Measurements from ENCODE around the gene TLN1. TPM values are rescaled to one million over a fixed set of nuclear protein-coding genes. Genes with fewer than 3 reads are reported as not detected.
A peak's percentile ranks its signal among the peaks of the same experiment; 100 is the strongest.

The TLN1 gene
- total RNA-seq, 4 donors from 2014 or later: 888 to 1,583 (median 1,047) TPM

DNA sequence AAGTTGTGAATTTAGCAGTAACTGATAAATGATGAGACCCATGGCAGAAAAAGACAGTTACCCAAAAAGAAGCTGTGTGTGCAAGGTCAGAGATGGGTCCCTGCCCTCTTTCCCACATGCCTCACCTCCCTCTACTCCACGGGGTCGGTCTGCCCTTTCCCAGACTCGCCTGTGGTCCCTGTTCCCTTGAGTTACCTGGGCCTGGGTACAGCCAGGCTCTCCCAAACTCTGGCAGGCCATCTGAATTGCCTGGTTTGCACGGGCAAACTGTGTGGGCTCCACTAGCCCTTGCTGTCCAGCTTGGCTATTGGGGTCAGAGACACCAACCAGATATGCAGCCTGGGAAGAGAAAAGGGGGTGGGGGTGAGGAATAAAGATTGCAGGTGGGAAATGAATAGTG, 23.8 kb downstream of the TLN1 start:
- WGBS, 2 donors (ENCODE audit: low coverage in 1 of 2): no CpG with 5 or more reads among the region's 4 CpGs
- ATAC-seq: no peak
- H3K27ac ChIP-seq: peak overlapping the region in 3 of 4 donors; percentile 96 to 99 (median 98)
- no peaks in the 10 kb centered on the region for H3K27me3 ChIP-seq
- no peaks in the 10 kb centered on the region for H3K4me1 ChIP-seq
- H3K9me3 ChIP-seq: no peaks in the 10 kb centered on the region
- TF ChIP-seq, protein P1, sequence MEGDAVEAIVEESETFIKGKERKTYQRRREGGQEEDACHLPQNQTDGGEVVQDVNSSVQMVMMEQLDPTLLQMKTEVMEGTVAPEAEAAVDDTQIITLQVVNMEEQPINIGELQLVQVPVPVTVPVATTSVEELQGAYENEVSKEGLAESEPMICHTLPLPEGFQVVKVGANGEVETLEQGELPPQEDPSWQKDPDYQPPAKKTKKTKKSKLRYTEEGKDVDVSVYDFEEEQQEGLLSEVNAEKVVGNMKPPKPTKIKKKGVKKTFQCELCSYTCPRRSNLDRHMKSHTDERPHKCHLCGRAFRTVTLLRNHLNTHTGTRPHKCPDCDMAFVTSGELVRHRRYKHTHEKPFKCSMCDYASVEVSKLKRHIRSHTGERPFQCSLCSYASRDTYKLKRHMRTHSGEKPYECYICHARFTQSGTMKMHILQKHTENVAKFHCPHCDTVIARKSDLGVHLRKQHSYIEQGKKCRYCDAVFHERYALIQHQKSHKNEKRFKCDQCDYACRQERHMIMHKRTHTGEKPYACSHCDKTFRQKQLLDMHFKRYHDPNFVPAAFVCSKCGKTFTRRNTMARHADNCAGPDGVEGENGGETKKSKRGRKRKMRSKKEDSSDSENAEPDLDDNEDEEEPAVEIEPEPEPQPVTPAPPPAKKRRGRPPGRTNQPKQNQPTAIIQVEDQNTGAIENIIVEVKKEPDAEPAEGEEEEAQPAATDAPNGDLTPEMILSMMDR (IDR thresholded peaks at IDR 0.05): no peak
- TF ChIP-seq POLR2A (IDR thresholded peaks at IDR 0.05) (no peak), POLR2AphosphoS5 (IDR thresholded peaks at IDR 0.05) (no peak), EP300 (IDR thresholded peaks at IDR 0.05) (no peak)
- no peak overlapping the region for H3K4me3 ChIP-seq
- H3K36me3 ChIP-seq: peaks cover 13 to 100% of the 10 kb centered on the region in 2 donors

DNA sequence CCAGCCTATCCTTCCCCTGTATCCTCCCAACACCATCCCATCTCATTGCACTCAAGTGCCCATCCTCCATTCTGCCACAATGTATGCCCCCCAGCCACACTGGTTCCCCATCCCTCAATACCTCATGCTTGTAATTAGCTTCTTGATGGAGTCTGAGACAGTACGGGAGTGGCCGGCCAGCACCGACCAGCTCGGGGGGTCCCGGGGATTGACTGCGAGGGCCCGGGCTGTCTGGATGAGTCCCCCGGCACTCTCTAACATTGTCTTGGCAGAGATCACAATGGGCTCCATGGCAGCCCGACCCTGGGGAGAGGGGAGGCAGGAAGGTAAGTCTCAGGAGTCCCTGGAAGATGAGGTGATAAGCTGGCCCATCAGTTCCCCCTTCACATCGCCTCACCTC, 25.0 kb downstream of the TLN1 start:
- no peak for TF ChIP-seq POLR2A (IDR thresholded peaks at IDR 0.05)
- TF ChIP-seq, protein P1 (IDR thresholded peaks at IDR 0.05): no peak
- TF ChIP-seq EP300 (IDR thresholded peaks at IDR 0.05): no peak
- TF ChIP-seq POLR2AphosphoS5 (IDR thresholded peaks at IDR 0.05): no peak
- no CpG with 5 or more reads among the region's 10 CpGs for WGBS, 2 donors (ENCODE audit: low coverage in 1 of 2)
- Histone ChIP-seq H3K27me3 (no peaks in the 10 kb centered on the region), H3K4me1 (no peaks in the 10 kb centered on the region), H3K36me3 (peaks cover 13 to 100% of the 10 kb centered on the region in 2 donors), H3K27ac (peak overlapping the region in 3 of 4 donors; percentile 96 to 99 (median 98)), H3K4me3 (no peak overlapping the region), H3K9me3 (no peaks in the 10 kb centered on the region)
- ATAC-seq: no peak

DNA sequence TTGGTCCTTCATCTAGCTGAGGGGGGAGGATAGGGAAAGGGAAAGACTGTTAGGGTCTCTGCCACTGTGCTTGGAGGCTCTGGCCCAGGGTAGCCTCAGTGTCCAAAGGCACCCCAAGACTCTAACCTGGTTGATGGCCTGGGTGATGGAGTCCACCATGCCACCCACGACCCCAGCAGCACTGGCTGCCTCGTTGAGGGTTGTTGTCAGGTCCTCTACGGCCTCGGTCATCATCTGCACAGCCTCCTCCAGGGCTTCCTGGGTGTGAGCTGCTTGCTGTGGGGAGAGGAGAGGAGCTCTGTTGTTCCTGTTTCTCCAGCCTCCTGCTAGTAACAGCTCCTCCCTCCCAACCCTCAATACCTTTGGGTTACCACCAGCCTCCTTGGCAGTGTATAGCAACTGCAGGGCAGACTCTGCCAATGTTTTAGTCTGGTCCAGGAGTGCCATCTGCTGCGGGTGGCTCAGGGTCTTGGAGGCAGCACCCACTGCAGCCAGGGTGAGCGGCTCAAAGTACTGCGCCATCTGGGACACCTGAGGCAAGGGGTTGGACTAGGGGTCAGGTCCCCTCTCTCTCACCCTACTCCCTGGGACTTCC, 26.1 kb downstream of the TLN1 start:
- WGBS, 2 donors (ENCODE audit: low coverage in 1 of 2): 92% methylated on average over 2 of the region's 7 CpGs; no CpG with 5 or more reads in 1 of the 2 donors
- ATAC-seq: no peak
- TF ChIP-seq POLR2A (IDR thresholded peaks at IDR 0.05): no peak
- TF ChIP-seq EP300 (IDR thresholded peaks at IDR 0.05): no peak
- TF ChIP-seq, protein P1 (IDR thresholded peaks at IDR 0.05): no peak
- no peak for TF ChIP-seq POLR2AphosphoS5 (IDR thresholded peaks at IDR 0.05)
- H3K27ac ChIP-seq: peak overlapping the region in 3 of 4 donors; percentile 96 to 99 (median 98)
- no peaks in the 10 kb centered on the region for H3K9me3 ChIP-seq
- no peaks in the 10 kb centered on the region for H3K27me3 ChIP-seq
- no peak overlapping the region for H3K4me3 ChIP-seq
- H3K4me1 ChIP-seq: no peaks in the 10 kb centered on the region
- peaks cover 13 to 100% of the 10 kb centered on the region in 2 donors for H3K36me3 ChIP-seq

- H3K4me1 ChIP-seq: no peaks in the 10 kb centered on the region
- no peak for ATAC-seq
- peaks cover 13 to 100% of the 10 kb centered on the region in 2 donors for H3K36me3 ChIP-seq
- peak overlapping the region in 3 of 4 donors; percentile 96 to 99 (median 98) for H3K27ac ChIP-seq
- TF ChIP-seq POLR2AphosphoS5 (IDR thresholded peaks at IDR 0.05) (no peak), POLR2A (IDR thresholded peaks at IDR 0.05) (no peak)
- TF ChIP-seq, protein P1 (IDR thresholded peaks at IDR 0.05): no peak
- H3K9me3 ChIP-seq: no peaks in the 10 kb centered on the region
- H3K4me3 ChIP-seq: no peak overlapping the region
- WGBS, 2 donors (ENCODE audit: low coverage in 1 of 2): 60% methylated on average over 2 of the region's 8 CpGs; no CpG with 5 or more reads in 1 of the 2 donors
- H3K27me3 ChIP-seq: no peaks in the 10 kb centered on the region
Measured at GRCh38 chr9:35705372-35705771, 26.6 kb downstream of the TLN1 start.

Measured in gastroesophageal sphincter (tissue), 4 donors.